ENCODE data around the gene DDR2. TPM values are rescaled to one million over a fixed set of nuclear protein-coding genes. Genes with fewer than 3 reads are reported as not detected.

The DDR2 gene
- total and polyA plus RNA-seq, 5 donors = 12.8 to 82.1 (median 62.8) TPM

- Histone ChIP-seq H3K27ac (ENCODE audit: low read length) (no peak overlapping the region), H3K9me3 (ENCODE audit: control insufficient read depth, low read length) (no peaks in the 10 kb centered on the region), H3K4me1 (ENCODE audit: control insufficient read depth, insufficient read depth, low read length) (no peaks in the 10 kb centered on the region), H3K27me3 (ENCODE audit: control insufficient read depth, insufficient read depth) (no peaks in the 10 kb centered on the region), H3K4me3 (ENCODE audit: low read length) (no peak overlapping the region)
- 57% methylated on average over 5 of the region's 5 CpGs for WGBS
- intact Hi-C loops (cut with DNase I) = no loop called here
- no peak for ATAC-seq
- DNase-seq = no peak
Measured at GRCh38 chr1:162671664-162672410, 39.6 kb downstream of the DDR2 start.

- Histone ChIP-seq H3K4me3 (ENCODE audit: low read length) (no peak overlapping the region), H3K9me3 (ENCODE audit: control insufficient read depth, low read length) (no peaks in the 10 kb centered on the region), H3K27me3 (ENCODE audit: control insufficient read depth, insufficient read depth) (no peaks in the 10 kb centered on the region), H3K4me1 (ENCODE audit: control insufficient read depth, insufficient read depth, low read length) (peaks cover 3% of the 10 kb centered on the region), H3K27ac (ENCODE audit: low read length) (peak overlapping the region; percentile 16)
- 58% methylated on average over 3 of the region's 3 CpGs for WGBS
- intact Hi-C loops (cut with DNase I) = no loop called here
- DNase-seq (no peak), ATAC-seq (no peak)
Measured at GRCh38 chr1:162672622-162673260, 40.5 kb downstream of the DDR2 start.

- no peak overlapping the region for H3K27ac ChIP-seq (ENCODE audit: low read length)
- intact Hi-C loops (cut with DNase I) = no loop called here
- WGBS = 86% methylated on average over 2 of the region's 2 CpGs
- no peaks in the 10 kb centered on the region for H3K27me3 ChIP-seq (ENCODE audit: control insufficient read depth, insufficient read depth)
- H3K4me3 ChIP-seq (ENCODE audit: low read length) = no peak overlapping the region
- ATAC-seq (no peak), DNase-seq (no peak)
- no peaks in the 10 kb centered on the region for H3K9me3 ChIP-seq (ENCODE audit: control insufficient read depth, low read length)
- H3K4me1 ChIP-seq (ENCODE audit: control insufficient read depth, insufficient read depth, low read length) = peaks cover 6% of the 10 kb centered on the region
Measured at GRCh38 chr1:162674034-162674608, 41.9 kb downstream of the DDR2 start.

- intact Hi-C loops (cut with DNase I) = loop anchor here in 1 of 4 donors (5.0 kb wide), 1 partner anchor 44 kb away; the partner anchor contains the start of gene DDR2
- 59% methylated on average over 2 of the region's 2 CpGs for WGBS
Measured at GRCh38 chr1:162676087-162676486, 43.8 kb downstream of the DDR2 start.

DNA sequence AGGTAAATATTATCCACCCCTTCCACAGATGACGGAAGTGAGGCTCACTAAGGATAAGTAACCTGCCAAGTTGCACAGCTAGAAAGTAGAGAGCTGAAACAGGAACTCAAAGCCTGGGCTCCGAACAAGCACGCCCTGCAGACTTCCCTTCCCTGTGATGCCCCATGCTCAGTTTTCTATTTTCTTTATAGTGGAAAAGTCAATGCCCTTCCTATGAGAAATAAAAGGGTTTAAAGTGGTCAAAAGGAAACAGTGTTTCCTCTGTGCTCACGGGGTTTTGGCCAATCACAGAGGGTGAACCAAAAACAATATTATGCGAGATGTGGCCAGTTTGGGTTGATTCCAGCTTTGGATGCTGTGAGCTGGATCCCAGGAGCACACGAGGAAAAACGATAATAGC lies 44.5 kb downstream of the DDR2 start:
- no peaks in the 10 kb centered on the region for H3K9me3 ChIP-seq (ENCODE audit: control insufficient read depth, low read length)
- DNase-seq (peak; percentile 33 to 71 (median 40)), ATAC-seq (peak; percentile 73 to 91)
- H3K4me1 ChIP-seq (ENCODE audit: control insufficient read depth, insufficient read depth, low read length) = peaks cover 6% of the 10 kb centered on the region
- intact Hi-C loops (cut with DNase I) = loop anchor here in 1 of 4 donors (5.0 kb wide), 1 partner anchor 44 kb away; the partner anchor contains the start of gene DDR2
- no peak overlapping the region for H3K4me3 ChIP-seq (ENCODE audit: low read length)
- no peaks in the 10 kb centered on the region for H3K27me3 ChIP-seq (ENCODE audit: control insufficient read depth, insufficient read depth)
- WGBS = 30% methylated on average over 7 of the region's 7 CpGs
- H3K27ac ChIP-seq (ENCODE audit: low read length) = peak overlapping the region; percentile 48

More at GRCh38 chr1:162676087-162676486, 43.8 kb downstream of the DDR2 start:
- peak in 1 of 2 donors; percentile 15 for ATAC-seq
- Histone ChIP-seq H3K4me3 (ENCODE audit: low read length) (no peak overlapping the region), H3K27me3 (ENCODE audit: control insufficient read depth, insufficient read depth) (no peaks in the 10 kb centered on the region), H3K27ac (ENCODE audit: low read length) (peak overlapping the region; percentile 3), H3K9me3 (ENCODE audit: control insufficient read depth, low read length) (no peaks in the 10 kb centered on the region), H3K4me1 (ENCODE audit: control insufficient read depth, insufficient read depth, low read length) (peaks cover 6% of the 10 kb centered on the region)
- no peak for DNase-seq

DNA sequence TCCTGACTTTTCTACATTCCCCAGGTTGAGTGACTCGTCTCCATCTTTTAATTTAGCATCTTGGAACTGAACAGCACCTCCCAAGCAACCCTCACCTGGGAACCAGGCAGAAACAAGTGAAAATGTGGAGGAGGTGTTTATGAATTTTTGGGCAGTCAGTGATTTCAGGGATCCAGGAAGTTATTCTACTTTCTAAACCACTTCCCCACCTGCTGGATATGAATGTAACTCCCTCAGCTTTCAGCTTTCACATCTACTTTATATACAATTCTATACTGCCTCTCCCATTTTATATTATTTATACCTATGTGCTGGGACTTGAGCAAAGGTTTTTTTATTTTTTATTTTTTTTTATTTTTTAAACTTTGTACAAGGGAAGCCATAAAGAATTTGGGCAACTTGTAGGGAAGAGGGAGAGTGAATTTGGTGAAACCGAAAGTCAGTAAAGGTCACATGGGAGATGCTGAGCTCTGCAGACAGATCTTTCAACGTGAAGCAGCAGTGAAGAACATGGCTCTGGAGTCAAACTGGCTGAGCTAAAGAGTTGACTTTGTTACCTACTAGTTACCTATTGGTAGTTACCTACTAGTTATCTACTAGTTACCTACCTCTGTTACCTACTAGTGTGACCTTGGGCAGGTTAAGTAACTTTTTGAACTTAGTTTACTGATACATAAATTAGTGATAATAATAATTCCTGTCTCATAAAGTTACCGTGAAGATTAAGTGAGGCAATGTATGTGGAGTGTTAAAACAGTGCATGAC lies 45.5 kb downstream of the DDR2 start:
- Histone ChIP-seq H3K4me3 (ENCODE audit: low read length) (no peak overlapping the region), H3K9me3 (ENCODE audit: control insufficient read depth, low read length) (no peaks in the 10 kb centered on the region), H3K27me3 (ENCODE audit: control insufficient read depth, insufficient read depth) (no peaks in the 10 kb centered on the region), H3K27ac (ENCODE audit: low read length) (peak overlapping the region; percentile 43), H3K4me1 (ENCODE audit: control insufficient read depth, insufficient read depth, low read length) (peaks cover 8% of the 10 kb centered on the region)
- no peak for DNase-seq
- WGBS = 79% methylated on average over 4 of the region's 4 CpGs
- ATAC-seq = no peak
- intact Hi-C loops (cut with DNase I) = loop anchor here in 1 of 4 donors (5.0 kb wide), 1 partner anchor 45 kb away; the partner anchor contains the start of gene DDR2

DNA sequence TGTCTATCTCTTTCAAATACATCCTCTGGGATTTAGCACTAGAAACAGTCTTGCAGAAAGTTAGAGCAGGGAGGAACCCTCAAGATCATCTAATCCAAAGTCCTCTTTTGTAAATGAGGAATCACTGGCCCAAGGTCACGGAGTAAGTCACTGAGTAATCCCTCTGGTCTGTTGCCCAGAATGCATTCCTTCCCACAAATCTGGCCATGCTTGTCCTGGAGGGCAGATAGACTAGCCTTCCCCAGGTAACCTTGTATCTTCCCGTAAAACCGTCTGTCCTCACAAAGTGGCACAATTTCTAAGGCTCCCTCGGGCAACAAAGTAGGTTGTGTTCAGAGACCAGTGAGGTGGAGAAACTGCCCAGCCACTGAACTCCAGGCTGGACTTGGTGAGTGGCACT lies 46.2 kb downstream of the DDR2 start:
- intact Hi-C loops (cut with DNase I) = loop anchor here in 1 of 4 donors (5.0 kb wide), 1 partner anchor 46 kb away; the partner anchor contains the start of gene DDR2
- Histone ChIP-seq H3K27me3 (ENCODE audit: control insufficient read depth, insufficient read depth) (no peaks in the 10 kb centered on the region), H3K4me3 (ENCODE audit: low read length) (no peak overlapping the region), H3K4me1 (ENCODE audit: control insufficient read depth, insufficient read depth, low read length) (peaks cover 8% of the 10 kb centered on the region), H3K27ac (ENCODE audit: low read length) (peak overlapping the region; percentile 49), H3K9me3 (ENCODE audit: control insufficient read depth, low read length) (no peaks in the 10 kb centered on the region)
- WGBS = 56% methylated on average over 4 of the region's 4 CpGs
- ATAC-seq (peak; percentile 29 to 47), DNase-seq (no peak)

DNA sequence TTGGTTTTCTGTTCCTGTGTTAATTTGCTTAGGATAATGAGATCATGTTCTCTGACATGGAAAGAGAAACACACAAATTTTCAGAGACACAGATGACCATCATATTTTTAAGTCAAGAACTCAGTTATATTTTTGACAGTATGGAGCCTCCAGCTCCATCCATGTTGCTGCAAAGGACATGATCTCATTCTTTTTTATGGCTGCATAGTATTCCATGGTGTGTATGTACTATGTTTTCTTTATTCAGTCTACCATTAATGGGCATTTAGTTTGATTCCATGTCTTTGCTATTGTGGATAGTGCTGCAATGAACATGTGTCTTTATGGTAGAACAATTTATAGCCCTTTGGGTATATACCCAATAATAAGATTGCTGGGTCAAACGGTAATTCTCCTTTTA lies 47.0 kb downstream of the DDR2 start:
- 0% methylated on average over 1 of the region's 1 CpG for WGBS
- H3K4me1 ChIP-seq (ENCODE audit: control insufficient read depth, insufficient read depth, low read length) = peaks cover 8% of the 10 kb centered on the region
- H3K4me3 ChIP-seq (ENCODE audit: low read length) = no peak overlapping the region
- intact Hi-C loops (cut with DNase I) = loop anchor here in 1 of 4 donors (5.0 kb wide), 1 partner anchor 47 kb away; the partner anchor contains the start of gene DDR2
- DNase-seq (no peak), ATAC-seq (no peak)
- no peaks in the 10 kb centered on the region for H3K9me3 ChIP-seq (ENCODE audit: control insufficient read depth, low read length)
- no peaks in the 10 kb centered on the region for H3K27me3 ChIP-seq (ENCODE audit: control insufficient read depth, insufficient read depth)
- no peak overlapping the region for H3K27ac ChIP-seq (ENCODE audit: low read length)

DNA sequence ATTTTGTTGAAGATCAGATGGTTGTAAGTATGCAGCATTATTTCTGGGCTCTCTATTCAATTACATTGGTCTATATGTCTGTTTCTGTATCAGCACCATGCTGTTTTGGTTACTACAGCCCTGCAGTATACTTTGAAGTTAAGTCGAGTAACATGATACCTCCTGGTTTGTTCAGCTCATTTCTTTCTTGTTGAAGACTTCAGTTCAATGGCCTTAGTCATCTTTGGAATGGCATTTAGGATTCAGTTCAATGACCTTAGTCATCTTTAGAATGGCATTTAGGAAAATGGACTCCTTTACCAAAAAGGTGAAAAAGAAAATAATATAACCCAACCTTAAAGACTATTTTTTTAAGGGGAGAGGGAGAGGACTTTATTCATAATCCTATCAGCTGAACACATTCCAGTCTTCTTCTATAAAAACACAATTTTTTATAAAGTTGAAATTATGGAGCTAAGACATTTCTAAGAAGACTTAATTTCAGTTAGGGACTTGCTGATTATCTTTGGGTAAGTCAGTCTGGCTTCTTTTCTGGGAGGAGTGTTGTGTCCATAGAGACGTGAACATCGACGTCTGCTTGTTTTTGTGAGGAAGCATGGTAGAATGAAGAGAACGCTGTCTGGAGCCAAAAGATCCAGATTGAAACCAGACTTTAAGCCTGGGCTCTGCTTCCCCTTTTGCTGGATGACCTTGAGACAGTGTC lies 48.3 kb downstream of the DDR2 start:
- peaks cover 8% of the 10 kb centered on the region for H3K4me1 ChIP-seq (ENCODE audit: control insufficient read depth, insufficient read depth, low read length)
- DNase-seq (no peak), ATAC-seq (peak in 1 of 2 donors; percentile 37)
- no peaks in the 10 kb centered on the region for H3K9me3 ChIP-seq (ENCODE audit: control insufficient read depth, low read length)
- no peaks in the 10 kb centered on the region for H3K27me3 ChIP-seq (ENCODE audit: control insufficient read depth, insufficient read depth)
- intact Hi-C loops (cut with DNase I) = loop anchor here in 1 of 4 donors (10.0 kb wide), 1 partner anchor 46 kb away; the partner anchor contains the start of gene DDR2
- no peak overlapping the region for H3K4me3 ChIP-seq (ENCODE audit: low read length)
- H3K27ac ChIP-seq (ENCODE audit: low read length) = peak overlapping the region; percentile 71
- WGBS = 56% methylated on average over 5 of the region's 5 CpGs

DNA sequence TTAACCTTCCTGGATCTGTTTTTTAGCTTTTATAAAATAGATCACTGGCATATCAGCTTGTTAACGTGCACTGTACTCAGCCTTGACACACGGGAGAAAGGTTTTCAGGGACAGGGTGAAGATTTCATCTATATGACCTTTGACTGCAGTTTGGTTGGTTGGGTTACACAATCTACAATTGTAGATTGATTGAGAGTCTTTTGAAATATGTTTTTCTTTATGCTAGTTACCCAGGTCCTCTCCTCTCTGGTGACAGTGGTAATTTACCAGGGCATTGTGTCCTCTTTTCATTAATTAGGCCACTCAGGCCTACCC lies 48.8 kb downstream of the DDR2 start:
- H3K27ac ChIP-seq (ENCODE audit: low read length) = peak overlapping the region; percentile 71
- no peak for DNase-seq
- WGBS = 38% methylated on average over 2 of the region's 2 CpGs
- H3K4me3 ChIP-seq (ENCODE audit: low read length) = no peak overlapping the region
- ATAC-seq = no peak
- no peaks in the 10 kb centered on the region for H3K9me3 ChIP-seq (ENCODE audit: control insufficient read depth, low read length)
- intact Hi-C loops (cut with DNase I) = loop anchor here in 1 of 4 donors (10.0 kb wide), 1 partner anchor 46 kb away; the partner anchor contains the start of gene DDR2
- H3K27me3 ChIP-seq (ENCODE audit: control insufficient read depth, insufficient read depth) = no peaks in the 10 kb centered on the region
- peaks cover 8% of the 10 kb centered on the region for H3K4me1 ChIP-seq (ENCODE audit: control insufficient read depth, insufficient read depth, low read length)
